MM.1S (cell line): ENCODE results near the gene CCDC93.

ENCODE experiments used
- DNase-seq: peaks from one replicate; pipeline ENCODE4 v3.0.0-alpha.2; 2015
- H2AFZ ChIP-seq: fragments of 300-600 bp; sonication (generic); 2 replicates; pipeline ENCODE4 v1.6.0; 2016; ENCODE audit warnings: antibody characterized with exemption, low read length
- H3F3A ChIP-seq: fragments of 300-600 bp; sonication (generic); 2 replicates; pipeline ENCODE4 v1.6.1; 2016; ENCODE audit warnings: mild to moderate bottlenecking, antibody characterized with exemption, low read length, moderate library complexity, mixed read lengths; ENCODE audit not compliant: insufficient read depth
- H3K27ac ChIP-seq: fragments of 300-600 bp; sonication (generic); 2 replicates; pipeline ENCODE4 v1.5.1; 2016; ENCODE audit warnings: mild to moderate bottlenecking, low read length
- H3K27me3 ChIP-seq: fragments of 300-600 bp; sonication (generic); replicated peaks from 2 replicates; pipeline ENCODE4 v1.6.0; 2016; ENCODE audit warnings: low read length; ENCODE audit not compliant: insufficient read depth
- H3K36me3 ChIP-seq: fragments of 300-600 bp; sonication (generic); replicated peaks from 2 replicates; pipeline ENCODE4 v1.6.1; 2016; ENCODE audit warnings: mild to moderate bottlenecking, low read length, mixed read lengths; ENCODE audit not compliant: insufficient read depth
- H3K4me1 ChIP-seq: fragments of 300-600 bp; sonication (generic); 2 replicates; pipeline ENCODE4 v1.6.1; 2016; ENCODE audit warnings: low read length, mixed read lengths
- H3K4me2 ChIP-seq: fragments of 300-600 bp; sonication (generic); 2 replicates; pipeline ENCODE4 v1.6.0; 2016; ENCODE audit warnings: low read depth, low read length
- H3K4me3 ChIP-seq: fragments of 300-600 bp; sonication (generic); 2 replicates; pipeline ENCODE4 v1.5.1; 2016; ENCODE audit warnings: low read length, mixed read lengths
- H3K79me2 ChIP-seq: fragments of 300-600 bp; sonication (generic); 2 replicates; pipeline ENCODE4 v1.6.1; 2016; ENCODE audit warnings: mixed run types, low read length, mixed read lengths
- H3K9ac ChIP-seq: fragments of 300-600 bp; sonication (generic); 2 replicates; pipeline ENCODE4 v1.6.1; 2016; ENCODE audit warnings: low read length, mixed read lengths
- H3K9me2 ChIP-seq: fragments of 300-600 bp; sonication (generic); replicated peaks from 2 replicates; pipeline ENCODE4 v1.6.1; 2016; ENCODE audit warnings: mild to moderate bottlenecking, low read length, mixed read lengths; ENCODE audit not compliant: insufficient read depth
- H3K9me3 ChIP-seq: fragments of 300-600 bp; sonication (generic); replicated peaks from 2 replicates; pipeline ENCODE4 v1.6.1; 2016; ENCODE audit warnings: mild to moderate bottlenecking, low read length, mixed read lengths; ENCODE audit not compliant: insufficient read depth
- H4K20me1 ChIP-seq: fragments of 300-600 bp; sonication (generic); 2 replicates; pipeline ENCODE4 v1.6.1; 2016; ENCODE audit warnings: mild to moderate bottlenecking, low read length, moderate library complexity, mixed read lengths; ENCODE audit not compliant: insufficient read depth
- EZH2 ChIP-seq: fragments of 300-600 bp; sonication (generic); optimal IDR thresholded peaks from 2 replicates; pipeline ENCODE3; 2017; ENCODE audit warnings: low read depth, mild to moderate bottlenecking, antibody characterized with exemption, low read length, mixed read lengths
- EZH2phosphoT487 ChIP-seq: fragments of 300-600 bp; sonication (generic); IDR thresholded peaks from 2 replicates; pipeline ENCODE4 v1.6.1; 2018; ENCODE audit warnings: antibody characterized with exemption, low read length
- TF ChIP-seq, protein P1 (sequence below): fragments of 300-600 bp; sonication (generic); IDR thresholded peaks from 2 replicates; pipeline ENCODE4 v1.5.1; 2016; ENCODE audit warnings: antibody characterized with exemption, low read length, mixed read lengths

CCDC93 gene

DNA sequence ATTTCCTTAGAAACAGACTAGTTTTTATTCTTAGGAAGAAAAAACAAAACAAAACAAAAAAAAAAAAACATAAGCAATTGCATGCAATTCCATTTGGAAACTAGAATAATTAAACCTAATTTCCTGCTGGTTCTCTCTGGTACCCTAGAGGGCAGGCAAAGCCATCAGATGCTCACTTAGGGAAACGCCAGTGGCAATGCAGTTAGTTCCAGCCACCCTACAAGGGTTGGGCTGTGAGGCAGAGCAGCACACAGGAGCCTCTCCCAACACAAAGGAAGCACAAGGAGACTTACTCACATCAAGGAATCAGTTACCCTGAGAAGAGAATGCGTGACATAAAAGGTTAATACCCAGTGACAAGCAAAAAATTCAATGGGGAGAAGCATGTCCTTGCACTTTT lies 28.8 kb downstream of the CCDC93 start:
- Histone ChIP-seq H3F3A (no peaks in the 10 kb centered on the region), H2AFZ (no peak overlapping the region), H3K27ac (no peak overlapping the region), H3K4me3 (no peak overlapping the region), H3K9me3 (no peaks in the 10 kb centered on the region), H3K79me2 (peaks cover 22% of the 10 kb centered on the region), H3K4me2 (no peak overlapping the region), H3K9ac (no peak overlapping the region), H3K4me1 (no peaks in the 10 kb centered on the region), H3K9me2 (no peaks in the 10 kb centered on the region), H3K36me3 (no peaks in the 10 kb centered on the region), H3K27me3 (no peaks in the 10 kb centered on the region), H4K20me1 (no peaks in the 10 kb centered on the region)
- no peak for DNase-seq
- no peak for TF ChIP-seq EZH2phosphoT487
- TF ChIP-seq EZH2 = no peak
- TF ChIP-seq, protein P1, sequence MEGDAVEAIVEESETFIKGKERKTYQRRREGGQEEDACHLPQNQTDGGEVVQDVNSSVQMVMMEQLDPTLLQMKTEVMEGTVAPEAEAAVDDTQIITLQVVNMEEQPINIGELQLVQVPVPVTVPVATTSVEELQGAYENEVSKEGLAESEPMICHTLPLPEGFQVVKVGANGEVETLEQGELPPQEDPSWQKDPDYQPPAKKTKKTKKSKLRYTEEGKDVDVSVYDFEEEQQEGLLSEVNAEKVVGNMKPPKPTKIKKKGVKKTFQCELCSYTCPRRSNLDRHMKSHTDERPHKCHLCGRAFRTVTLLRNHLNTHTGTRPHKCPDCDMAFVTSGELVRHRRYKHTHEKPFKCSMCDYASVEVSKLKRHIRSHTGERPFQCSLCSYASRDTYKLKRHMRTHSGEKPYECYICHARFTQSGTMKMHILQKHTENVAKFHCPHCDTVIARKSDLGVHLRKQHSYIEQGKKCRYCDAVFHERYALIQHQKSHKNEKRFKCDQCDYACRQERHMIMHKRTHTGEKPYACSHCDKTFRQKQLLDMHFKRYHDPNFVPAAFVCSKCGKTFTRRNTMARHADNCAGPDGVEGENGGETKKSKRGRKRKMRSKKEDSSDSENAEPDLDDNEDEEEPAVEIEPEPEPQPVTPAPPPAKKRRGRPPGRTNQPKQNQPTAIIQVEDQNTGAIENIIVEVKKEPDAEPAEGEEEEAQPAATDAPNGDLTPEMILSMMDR = no peak

DNA sequence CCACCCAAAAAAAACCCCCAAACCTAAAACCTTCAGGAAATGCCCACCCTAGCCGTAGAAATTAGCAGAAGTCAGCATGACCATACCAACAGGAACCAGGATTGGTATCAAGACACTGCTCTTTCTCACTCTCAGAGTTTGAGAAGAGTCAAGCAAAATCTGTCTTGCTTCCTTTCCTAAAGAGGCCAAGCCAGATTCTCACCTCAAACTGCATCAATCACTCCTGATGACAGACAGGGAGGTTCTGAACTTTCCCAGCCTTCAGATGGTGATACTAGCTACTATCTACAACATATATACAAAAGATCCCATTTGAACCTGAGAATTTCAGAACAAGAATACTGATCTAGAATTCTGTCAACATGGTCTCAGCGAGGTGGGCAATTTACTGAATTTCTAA lies 29.7 kb downstream of the CCDC93 start:
- H4K20me1 ChIP-seq = no peaks in the 10 kb centered on the region
- H3K9me3 ChIP-seq = no peaks in the 10 kb centered on the region
- H3K27ac ChIP-seq = no peak overlapping the region
- H3K4me3 ChIP-seq = no peak overlapping the region
- no peak overlapping the region for H3K4me2 ChIP-seq
- H3K9me2 ChIP-seq = no peaks in the 10 kb centered on the region
- H3F3A ChIP-seq = no peaks in the 10 kb centered on the region
- H2AFZ ChIP-seq = no peak overlapping the region
- no peaks in the 10 kb centered on the region for H3K27me3 ChIP-seq
- H3K9ac ChIP-seq = no peak overlapping the region
- TF ChIP-seq EZH2 (no peak), EZH2phosphoT487 (no peak)
- TF ChIP-seq, protein P1 = no peak
- H3K79me2 ChIP-seq = peaks cover 16% of the 10 kb centered on the region
- no peak for DNase-seq
- H3K36me3 ChIP-seq = no peaks in the 10 kb centered on the region
- no peaks in the 10 kb centered on the region for H3K4me1 ChIP-seq

DNA sequence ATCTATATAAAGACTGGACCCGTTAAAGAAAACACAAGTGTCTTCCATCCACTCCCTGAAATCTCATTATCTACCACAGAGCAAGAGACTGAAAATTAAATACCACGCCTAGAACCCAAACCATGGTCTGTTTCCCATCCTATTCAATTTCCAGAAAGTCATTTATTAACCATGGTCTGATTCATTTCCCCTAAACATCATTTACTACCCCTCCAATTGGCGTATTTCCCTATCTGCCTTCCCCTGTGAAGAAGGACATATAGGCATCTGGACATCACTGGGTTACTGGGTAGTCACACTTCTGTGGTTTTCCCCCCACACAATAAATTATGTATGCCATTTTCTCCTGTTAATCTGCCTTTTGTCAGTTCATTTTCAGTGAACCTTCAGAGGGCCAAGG lies 30.8 kb downstream of the CCDC93 start:
- Histone ChIP-seq H3K9me2 (no peaks in the 10 kb centered on the region), H3K4me1 (no peaks in the 10 kb centered on the region), H2AFZ (no peak overlapping the region), H3F3A (no peaks in the 10 kb centered on the region), H3K9ac (no peak overlapping the region), H3K4me3 (no peak overlapping the region), H3K9me3 (no peaks in the 10 kb centered on the region), H3K27me3 (no peaks in the 10 kb centered on the region), H3K4me2 (no peak overlapping the region), H3K79me2 (peaks cover 7% of the 10 kb centered on the region; the same call in 1 of the 2 replicates), H4K20me1 (no peaks in the 10 kb centered on the region), H3K36me3 (no peaks in the 10 kb centered on the region), H3K27ac (no peak overlapping the region)
- no peak for DNase-seq
- no peak for TF ChIP-seq EZH2
- no peak for TF ChIP-seq EZH2phosphoT487
- TF ChIP-seq, protein P1 = no peak
